Measurements from ENCODE around the gene HDAC4. TPM values are rescaled to one million over a fixed set of nuclear protein-coding genes. Genes with fewer than 3 reads are reported as not detected.

HDAC4 gene
- total RNA-seq, 1 donor from 2014 or later: 11.8 TPM

- FAIRE-seq: no peak
- H3K9ac ChIP-seq (ENCODE audit: low read length): no peak overlapping the region
- H3K9me3 Mint-ChIP-seq (ENCODE audit: unreplicated experiment): no peaks in the 10 kb centered on the region
- no peak for DNase-seq (ENCODE audit: low read depth)
- no peaks in the 10 kb centered on the region for H3K27me3 Mint-ChIP-seq (ENCODE audit: low read depth, unreplicated experiment)
- no peak overlapping the region for H2AFZ ChIP-seq (ENCODE audit: low read depth, low read length)
- H3K4me2 ChIP-seq (ENCODE audit: low read length): no peak overlapping the region
- H3K27me3 ChIP-seq (ENCODE audit: insufficient read depth, low read length): no peaks in the 10 kb centered on the region
- H3K4me3 Mint-ChIP-seq (ENCODE audit: unreplicated experiment): no peak overlapping the region
- no peaks in the 10 kb centered on the region for H3K9me3 ChIP-seq (ENCODE audit: insufficient read depth, low read depth, low read length)
- peaks cover 29% of the 10 kb centered on the region for H3K4me1 ChIP-seq (ENCODE audit: insufficient read depth, low read length)
- H3K4me3 ChIP-seq (ENCODE audit: insufficient read depth, low read depth, low read length): no peak overlapping the region
- peaks cover 26% of the 10 kb centered on the region for H3K79me2 ChIP-seq (ENCODE audit: insufficient read depth, low read length)
- H3K36me3 ChIP-seq (ENCODE audit: insufficient read depth, low read length): no peaks in the 10 kb centered on the region
- H3K27ac Mint-ChIP-seq (ENCODE audit: unreplicated experiment): no peak overlapping the region
- peaks cover 2% of the 10 kb centered on the region for H3K36me3 Mint-ChIP-seq (ENCODE audit: low read depth, unreplicated experiment)
- H4K20me1 ChIP-seq (ENCODE audit: insufficient read depth, low read length): peaks cover 31% of the 10 kb centered on the region
- H3K27ac ChIP-seq (ENCODE audit: low read depth, low read length): no peak overlapping the region
- peaks cover 42% of the 10 kb centered on the region for H3K4me1 Mint-ChIP-seq (ENCODE audit: low read depth, unreplicated experiment)
- TF ChIP-seq EZH2 (IDR thresholded peaks at IDR 0.05; ENCODE audit: insufficient read depth, low read length): no peak
- TF ChIP-seq, protein P1, sequence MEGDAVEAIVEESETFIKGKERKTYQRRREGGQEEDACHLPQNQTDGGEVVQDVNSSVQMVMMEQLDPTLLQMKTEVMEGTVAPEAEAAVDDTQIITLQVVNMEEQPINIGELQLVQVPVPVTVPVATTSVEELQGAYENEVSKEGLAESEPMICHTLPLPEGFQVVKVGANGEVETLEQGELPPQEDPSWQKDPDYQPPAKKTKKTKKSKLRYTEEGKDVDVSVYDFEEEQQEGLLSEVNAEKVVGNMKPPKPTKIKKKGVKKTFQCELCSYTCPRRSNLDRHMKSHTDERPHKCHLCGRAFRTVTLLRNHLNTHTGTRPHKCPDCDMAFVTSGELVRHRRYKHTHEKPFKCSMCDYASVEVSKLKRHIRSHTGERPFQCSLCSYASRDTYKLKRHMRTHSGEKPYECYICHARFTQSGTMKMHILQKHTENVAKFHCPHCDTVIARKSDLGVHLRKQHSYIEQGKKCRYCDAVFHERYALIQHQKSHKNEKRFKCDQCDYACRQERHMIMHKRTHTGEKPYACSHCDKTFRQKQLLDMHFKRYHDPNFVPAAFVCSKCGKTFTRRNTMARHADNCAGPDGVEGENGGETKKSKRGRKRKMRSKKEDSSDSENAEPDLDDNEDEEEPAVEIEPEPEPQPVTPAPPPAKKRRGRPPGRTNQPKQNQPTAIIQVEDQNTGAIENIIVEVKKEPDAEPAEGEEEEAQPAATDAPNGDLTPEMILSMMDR (IDR thresholded peaks at IDR 0.05; ENCODE audit: insufficient read depth, low read depth, low read length): no peak
Observed at GRCh38 chr2:239262484-239263230, 138.2 kb downstream of the HDAC4 start.

DNA sequence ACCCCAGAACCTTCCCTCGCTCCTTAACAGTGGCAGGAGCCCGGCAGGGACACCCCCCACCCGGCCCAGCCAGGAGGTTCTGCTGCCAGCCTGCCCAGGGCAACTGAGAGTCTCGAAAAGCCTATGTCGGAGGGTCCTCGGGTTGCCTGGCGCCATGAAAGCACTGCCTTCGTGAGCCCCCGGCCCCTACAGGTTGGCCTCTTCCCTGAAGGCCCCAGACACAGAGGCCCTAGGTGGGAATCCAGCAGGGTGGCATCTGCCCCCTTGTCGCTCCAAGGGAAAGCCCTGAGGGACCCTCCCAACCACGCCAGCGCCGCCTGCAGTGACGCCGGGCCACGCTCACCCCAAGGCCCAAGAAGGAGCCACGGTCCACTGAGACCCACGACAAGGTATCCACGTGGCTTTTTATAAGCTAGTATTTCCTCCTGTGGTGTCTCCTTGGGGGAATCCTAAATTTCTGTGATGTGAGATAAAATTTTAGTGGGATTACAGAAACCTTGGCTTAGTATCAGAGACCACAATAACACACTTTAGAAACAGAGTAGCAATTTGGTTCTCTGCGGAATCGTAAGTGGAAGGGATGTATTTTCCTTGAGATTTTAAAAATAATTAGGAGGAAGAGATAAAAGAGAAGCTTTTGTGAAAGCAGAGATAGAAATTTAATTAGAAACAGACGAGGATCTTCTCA lies 138.9 kb downstream of the HDAC4 start:
- Histone ChIP-seq H3K36me3 (ENCODE audit: insufficient read depth, low read length) (no peaks in the 10 kb centered on the region), H3K27me3 (ENCODE audit: insufficient read depth, low read length) (no peaks in the 10 kb centered on the region), H4K20me1 (ENCODE audit: insufficient read depth, low read length) (peaks cover 31% of the 10 kb centered on the region), H2AFZ (ENCODE audit: low read depth, low read length) (no peak overlapping the region), H3K4me1 (ENCODE audit: insufficient read depth, low read length) (peaks cover 29% of the 10 kb centered on the region), H3K79me2 (ENCODE audit: insufficient read depth, low read length) (peaks cover 25% of the 10 kb centered on the region), H3K4me2 (ENCODE audit: low read length) (no peak overlapping the region), H3K9ac (ENCODE audit: low read length) (no peak overlapping the region), H3K4me3 (ENCODE audit: insufficient read depth, low read depth, low read length) (no peak overlapping the region), H3K27ac (ENCODE audit: low read depth, low read length) (no peak overlapping the region), H3K9me3 (ENCODE audit: insufficient read depth, low read depth, low read length) (no peaks in the 10 kb centered on the region)
- DNase-seq (ENCODE audit: low read depth): no peak
- Mint-ChIP-seq H3K27ac (ENCODE audit: unreplicated experiment) (no peak overlapping the region), H3K4me3 (ENCODE audit: unreplicated experiment) (no peak overlapping the region), H3K27me3 (ENCODE audit: low read depth, unreplicated experiment) (no peaks in the 10 kb centered on the region), H3K36me3 (ENCODE audit: low read depth, unreplicated experiment) (no peaks in the 10 kb centered on the region), H3K4me1 (ENCODE audit: low read depth, unreplicated experiment) (peaks cover 44% of the 10 kb centered on the region), H3K9me3 (ENCODE audit: unreplicated experiment) (no peaks in the 10 kb centered on the region)
- TF ChIP-seq EZH2 (IDR thresholded peaks at IDR 0.05; ENCODE audit: insufficient read depth, low read length): no peak
- TF ChIP-seq, protein P1 (IDR thresholded peaks at IDR 0.05; ENCODE audit: insufficient read depth, low read depth, low read length): no peak
- no peak for FAIRE-seq

GRCh38 chr2:239261356-239261755 lies 139.5 kb downstream of the HDAC4 start:
- H3K4me1 Mint-ChIP-seq (ENCODE audit: low read depth, unreplicated experiment): peaks cover 47% of the 10 kb centered on the region
- Histone ChIP-seq H3K9ac (ENCODE audit: low read length) (no peak overlapping the region), H2AFZ (ENCODE audit: low read depth, low read length) (no peak overlapping the region), H3K4me1 (ENCODE audit: insufficient read depth, low read length) (peaks cover 26% of the 10 kb centered on the region), H3K9me3 (ENCODE audit: insufficient read depth, low read depth, low read length) (no peaks in the 10 kb centered on the region), H3K36me3 (ENCODE audit: insufficient read depth, low read length) (no peaks in the 10 kb centered on the region), H3K27ac (ENCODE audit: low read depth, low read length) (no peak overlapping the region), H3K4me2 (ENCODE audit: low read length) (no peak overlapping the region), H3K27me3 (ENCODE audit: insufficient read depth, low read length) (no peaks in the 10 kb centered on the region), H3K4me3 (ENCODE audit: insufficient read depth, low read depth, low read length) (no peak overlapping the region), H3K79me2 (ENCODE audit: insufficient read depth, low read length) (peaks cover 19% of the 10 kb centered on the region), H4K20me1 (ENCODE audit: insufficient read depth, low read length) (peaks cover 26% of the 10 kb centered on the region)
- no peaks in the 10 kb centered on the region for H3K27me3 Mint-ChIP-seq (ENCODE audit: low read depth, unreplicated experiment)
- H3K36me3 Mint-ChIP-seq (ENCODE audit: low read depth, unreplicated experiment): no peaks in the 10 kb centered on the region
- no peak overlapping the region for H3K4me3 Mint-ChIP-seq (ENCODE audit: unreplicated experiment)
- FAIRE-seq (no peak), DNase-seq (ENCODE audit: low read depth) (no peak)
- TF ChIP-seq, protein P1 (IDR thresholded peaks at IDR 0.05; ENCODE audit: insufficient read depth, low read depth, low read length): no peak
- TF ChIP-seq EZH2 (IDR thresholded peaks at IDR 0.05; ENCODE audit: insufficient read depth, low read length): no peak
- H3K9me3 Mint-ChIP-seq (ENCODE audit: unreplicated experiment): no peaks in the 10 kb centered on the region
- no peak overlapping the region for H3K27ac Mint-ChIP-seq (ENCODE audit: unreplicated experiment)
